ENCODE results near the gene CLSTN2.

Gene CLSTN2

DNA sequence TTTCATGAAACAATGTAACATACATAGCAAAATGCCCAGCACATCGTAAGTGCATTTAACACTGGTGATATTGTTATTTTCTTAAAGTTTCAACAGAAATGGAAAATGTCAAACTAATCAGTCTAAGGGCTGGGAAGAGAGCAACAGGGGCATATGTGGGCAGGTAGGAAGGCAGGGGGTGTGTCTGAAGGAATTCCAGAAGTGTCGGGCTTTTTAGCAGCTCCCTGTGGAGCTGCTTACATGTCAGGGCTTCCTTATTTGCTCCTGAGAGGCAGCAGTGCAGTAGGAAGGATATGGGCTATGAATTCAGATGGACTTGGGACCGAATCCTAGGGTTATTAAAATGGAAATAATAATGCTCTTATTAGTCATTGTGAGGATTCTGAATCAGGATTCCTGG is 311.6 kb downstream of the CLSTN2 start:
- no peak for DNase-seq

DNA sequence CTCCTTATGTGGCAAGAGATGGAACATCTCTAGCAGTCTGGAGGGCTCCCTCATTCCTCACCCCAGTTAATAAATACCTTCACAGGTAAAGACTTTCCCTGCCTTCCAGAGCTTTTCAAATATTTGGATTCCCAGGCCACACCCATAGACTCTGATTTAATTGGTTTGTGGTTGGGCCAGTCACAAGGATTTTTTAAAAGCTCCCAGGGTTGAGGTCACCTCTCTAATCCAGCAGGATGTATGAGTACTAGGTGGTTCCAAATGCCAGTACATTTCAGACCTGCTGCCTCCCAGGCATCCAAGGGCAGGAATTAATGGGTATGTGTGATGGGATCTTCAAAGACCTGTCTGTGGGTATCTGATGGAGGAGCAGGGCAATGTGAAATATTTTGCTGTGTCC is 312.8 kb downstream of the CLSTN2 start:
- DNase-seq, result no peak

- DNase-seq, result no peak
Observed at GRCh38 chr3:140249188-140249587, 314.2 kb downstream of the CLSTN2 start.

DNA sequence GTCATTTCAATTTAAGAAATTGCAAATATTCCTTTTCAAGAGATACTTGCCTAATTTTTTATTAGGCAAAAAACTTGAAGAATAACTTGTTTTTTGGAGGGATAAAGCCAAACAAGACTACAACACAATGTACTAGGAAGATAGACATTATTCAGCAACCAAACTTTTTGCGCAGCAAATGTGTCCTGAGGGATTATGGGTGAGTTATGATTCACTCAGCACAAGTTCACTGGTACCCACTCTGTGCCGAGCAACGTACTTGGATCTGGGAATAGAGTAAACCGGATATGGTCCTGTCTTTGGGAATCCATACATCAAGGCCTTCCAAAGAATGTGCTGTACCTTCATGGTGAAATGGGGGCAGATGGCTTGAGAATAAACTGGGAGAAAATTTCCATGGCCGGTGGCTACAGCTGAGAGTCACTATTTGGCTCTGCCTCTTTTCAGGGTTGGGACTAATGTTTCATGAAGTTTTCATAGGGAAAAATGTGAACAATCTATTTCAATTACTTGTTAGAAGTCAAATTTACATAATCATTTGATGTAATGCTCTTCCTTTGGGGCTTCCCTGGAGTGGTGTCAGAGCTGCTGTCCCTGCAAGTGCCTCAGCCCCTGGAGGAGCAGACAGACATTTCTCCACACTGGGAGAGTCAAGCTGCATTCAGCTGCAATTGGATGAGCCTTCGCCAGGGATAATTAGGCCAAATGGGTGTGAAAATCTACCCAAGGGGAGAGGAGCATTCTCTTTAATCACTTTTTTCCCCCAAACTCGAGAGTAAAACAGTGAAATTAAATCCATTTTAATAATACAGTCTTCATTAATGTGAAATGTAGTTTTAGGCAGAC is 315.2 kb downstream of the CLSTN2 start:
- DNase-seq, result no peak

- DNase-seq, result no peak
Observed at GRCh38 chr3:140250945-140251344, 316.0 kb downstream of the CLSTN2 start.

- no peak for DNase-seq
Observed at GRCh38 chr3:140251678-140252077, 316.7 kb downstream of the CLSTN2 start.

DNA sequence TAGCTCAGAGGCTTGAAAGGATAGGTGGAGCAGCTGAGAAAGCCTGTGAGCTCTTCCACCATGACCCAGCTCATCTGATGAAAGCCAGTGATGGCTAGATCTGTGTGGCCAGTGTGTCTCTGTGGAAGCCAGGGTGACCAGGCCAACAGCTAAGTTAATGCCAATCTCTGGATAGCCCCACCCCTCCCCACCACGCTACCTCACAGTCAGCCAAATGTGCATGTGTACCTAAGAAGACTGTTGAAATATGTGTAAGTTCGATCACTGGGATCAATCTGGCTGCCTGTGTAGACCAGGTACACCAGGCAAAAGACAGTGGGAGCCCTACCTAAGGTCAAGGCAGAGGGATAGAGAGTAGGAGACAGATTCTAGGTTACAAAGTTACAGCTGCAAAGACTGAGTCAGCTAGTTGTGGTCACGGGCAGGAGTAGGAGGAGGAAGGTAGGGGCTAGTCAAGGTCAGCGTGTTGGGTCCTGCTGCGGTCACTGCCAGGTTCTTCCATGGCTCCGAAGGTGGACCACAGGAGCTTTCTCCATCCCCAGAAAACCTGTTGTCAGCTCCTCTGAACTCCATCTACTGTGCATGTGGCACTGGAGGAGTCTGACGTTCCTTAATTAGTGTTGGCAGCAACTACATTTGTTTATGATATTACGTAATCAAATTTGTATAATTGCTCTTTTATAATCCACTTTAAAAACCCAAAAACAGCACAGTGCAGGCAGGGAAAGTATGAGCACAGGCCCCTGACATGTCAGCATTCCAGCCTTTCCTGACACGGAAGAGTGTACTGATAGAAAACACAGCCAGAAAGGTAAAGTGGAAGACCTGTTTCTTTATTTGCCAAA is 318.0 kb downstream of the CLSTN2 start:
- no peak for DNase-seq

- no peak for DNase-seq
Observed at GRCh38 chr3:140258222-140258724, 323.3 kb downstream of the CLSTN2 start.

DNA sequence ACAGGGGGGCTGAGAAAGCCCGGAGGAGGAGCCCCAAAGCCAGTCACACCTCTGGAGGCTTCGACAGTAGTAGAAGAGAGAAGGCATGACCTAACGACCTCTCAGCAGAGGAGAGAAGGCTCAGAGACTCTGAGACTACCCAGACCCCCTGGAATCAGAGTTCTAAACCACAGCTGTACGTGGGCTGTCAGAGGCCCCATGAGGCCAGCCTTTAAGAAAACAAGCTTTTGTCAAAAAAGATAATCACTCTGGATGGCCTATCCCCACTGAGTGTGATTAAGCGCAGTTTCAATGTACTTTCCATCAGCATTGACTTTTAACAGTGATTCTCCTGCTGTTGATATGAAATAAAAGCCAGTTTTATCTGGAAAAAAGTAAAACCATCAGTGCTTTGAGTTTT is 330.3 kb downstream of the CLSTN2 start:
- no peak for DNase-seq

GRCh38 chr3:140268103-140268502 is 333.1 kb downstream of the CLSTN2 start:
- no peak for DNase-seq

DNA sequence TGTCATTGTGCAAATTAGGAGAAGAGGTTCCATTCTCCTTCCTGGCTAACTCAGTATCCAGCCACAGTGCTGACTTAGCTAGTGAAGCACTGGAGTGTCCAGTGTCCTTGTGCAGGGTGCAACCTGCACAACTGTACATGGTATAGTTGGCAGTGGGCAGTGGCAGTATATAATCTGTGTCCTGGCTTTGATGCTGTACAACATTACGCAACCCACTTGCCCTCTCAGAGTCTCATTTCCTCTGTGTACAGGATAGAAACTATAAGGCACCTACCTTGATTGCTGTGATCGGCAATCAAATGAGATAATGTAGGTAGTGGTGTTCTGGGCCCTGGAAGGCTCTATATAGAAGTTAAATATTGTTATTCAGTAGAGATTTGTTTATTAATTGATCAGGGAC is 333.6 kb downstream of the CLSTN2 start:
- DNase-seq, result no peak

DNA sequence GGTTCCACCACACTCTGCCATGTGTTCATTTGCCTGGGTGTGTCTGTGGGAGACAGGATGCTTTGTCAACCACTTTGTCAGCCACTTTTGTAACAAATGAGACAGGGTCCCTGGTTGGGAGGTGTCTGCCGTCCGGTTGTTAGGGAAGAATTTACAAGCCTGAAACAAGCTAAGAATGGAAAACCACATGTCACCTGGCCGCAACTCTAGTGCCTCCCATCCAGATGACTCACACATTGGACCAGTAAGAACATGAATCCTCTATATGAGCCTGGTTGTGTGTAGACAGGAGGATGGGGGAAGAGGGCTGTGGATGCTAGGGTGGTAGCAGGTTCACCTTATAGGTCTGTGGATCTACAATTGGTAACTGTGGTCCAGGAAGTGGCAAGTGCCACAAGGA is 335.3 kb downstream of the CLSTN2 start:
- no peak for DNase-seq

- no peak for DNase-seq
Observed at GRCh38 chr3:140273542-140274195, 338.7 kb downstream of the CLSTN2 start.

DNA sequence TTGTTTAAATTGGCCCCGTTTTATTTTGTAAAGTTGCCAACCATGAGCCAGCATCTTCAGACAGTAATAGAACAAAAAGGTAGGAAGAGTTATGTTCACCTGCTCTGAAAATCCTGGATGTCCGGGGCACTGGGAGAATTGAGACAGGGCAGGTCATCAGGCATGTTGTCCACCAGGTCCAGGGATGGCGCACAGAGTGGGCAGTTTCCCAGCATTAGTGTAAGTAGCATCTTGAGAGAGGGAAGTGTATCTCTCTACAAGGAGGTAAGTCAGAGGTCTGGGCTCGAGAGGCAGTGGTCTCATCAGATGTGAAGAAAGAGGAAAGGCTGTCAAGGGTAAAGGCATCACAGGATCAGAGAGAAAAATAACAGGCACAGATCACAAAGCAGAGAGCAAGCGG is 339.4 kb downstream of the CLSTN2 start:
- DNase-seq, result no peak

GRCh38 chr3:140276703-140277102 is 341.7 kb downstream of the CLSTN2 start:
- peak; percentile 1 for DNase-seq

DNA sequence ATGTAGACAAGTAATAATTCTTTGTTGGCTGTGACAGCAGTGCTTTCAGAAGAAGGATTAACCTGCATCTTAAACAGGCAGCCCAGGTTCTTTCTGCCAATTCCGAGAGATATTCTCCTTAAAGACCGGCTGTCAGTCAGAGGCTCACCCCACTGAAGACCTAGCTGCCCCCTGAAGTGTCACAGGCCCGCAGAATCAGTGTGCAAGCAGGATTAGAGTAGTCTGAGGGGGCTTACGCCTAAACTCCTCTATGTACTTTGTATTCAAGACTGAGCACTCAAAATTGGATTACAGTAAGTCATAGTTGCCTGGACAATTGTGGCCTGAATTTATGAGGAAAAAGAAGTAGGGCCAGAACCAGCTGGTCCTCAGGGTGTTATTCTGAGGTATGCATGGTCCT is 342.9 kb downstream of the CLSTN2 start:
- DNase-seq, result no peak

GRCh38 chr3:140284372-140284771 is 349.4 kb downstream of the CLSTN2 start:
- DNase-seq, result no peak

DNA sequence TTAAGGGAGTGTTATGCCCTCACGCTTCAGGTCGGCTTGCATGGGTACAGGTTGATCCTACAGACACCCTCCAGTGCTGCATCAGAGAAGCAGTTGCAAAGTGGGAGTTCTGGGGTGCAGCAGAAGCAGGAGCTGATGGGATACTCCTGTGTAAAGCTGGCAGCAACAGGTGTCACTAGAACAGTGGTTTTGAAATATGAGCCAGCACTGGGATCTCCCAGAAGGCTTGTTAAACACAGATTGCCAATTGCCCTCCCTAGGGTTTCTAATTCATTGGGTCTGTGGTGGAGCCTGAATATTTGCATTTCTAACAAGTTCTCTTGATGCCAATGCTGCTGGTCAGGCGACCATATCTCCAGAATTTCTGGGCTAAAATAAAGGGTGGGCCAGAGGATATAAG is 350.4 kb downstream of the CLSTN2 start:
- peak; percentile 2 for DNase-seq

- DNase-seq, result no peak
Observed at GRCh38 chr3:140288595-140288994, 353.6 kb downstream of the CLSTN2 start.

DNA sequence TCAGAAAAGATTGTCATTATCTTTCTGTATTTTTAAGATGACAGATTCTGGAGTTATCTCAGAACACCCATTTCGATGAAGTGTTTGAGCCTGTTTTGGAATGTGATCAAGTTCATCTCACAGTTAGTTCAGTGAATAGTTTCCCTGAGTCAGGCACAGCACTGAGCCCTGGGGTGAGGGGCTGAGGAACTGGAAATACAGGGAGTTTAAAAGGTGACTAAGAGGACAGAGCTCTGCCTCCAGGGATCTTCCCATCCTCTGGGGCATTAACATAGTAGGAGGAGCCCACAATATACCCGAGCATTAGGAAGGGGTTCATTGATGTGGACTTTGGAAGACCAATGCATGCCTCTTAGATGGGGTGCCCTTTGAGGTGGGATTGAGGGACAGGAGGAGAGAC is 355.1 kb downstream of the CLSTN2 start:
- no peak for DNase-seq

GRCh38 chr3:140292170-140292569 is 357.2 kb downstream of the CLSTN2 start:
- DNase-seq, result no peak

DNA sequence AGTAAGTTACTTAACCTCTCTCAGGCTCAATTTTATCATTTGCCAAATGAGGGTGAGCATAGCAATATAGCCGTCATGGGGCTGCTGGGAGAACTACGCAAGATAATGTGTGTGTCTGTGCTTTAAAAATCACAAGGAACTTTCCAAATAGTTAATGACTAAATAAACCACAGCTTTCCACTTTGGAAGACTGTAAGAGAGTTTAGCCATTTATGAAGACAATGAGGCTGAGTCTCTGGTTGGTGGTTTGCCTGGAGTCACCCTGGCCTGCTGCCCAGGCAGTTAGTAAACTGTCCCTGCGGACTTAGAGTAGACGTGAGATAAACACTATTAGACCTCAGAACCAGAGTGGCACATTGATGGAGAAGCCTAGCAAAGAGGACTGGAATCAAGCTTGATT is 357.7 kb downstream of the CLSTN2 start:
- no peak for DNase-seq

GRCh38 chr3:140294058-140294457 is 359.1 kb downstream of the CLSTN2 start:
- DNase-seq, result no peak

Data from NCI-H510A (cell line).